Activated CD8-positive, alpha-beta memory T cell treated with anti-CD3 and anti-CD28 coated beads, Interleukin-2, amount 10 ng/mL, durations not matched to agents 7 days and 5 days (primary cell): ENCODE measurements around the gene B2M. TPM values are rescaled to one million over a fixed set of nuclear protein-coding genes. Genes with fewer than 3 reads are reported as not detected.

ENCODE experiments used
- ATAC-seq: fragments of 150-1000 bp; cut with Tn5 transposase; one replicate; pipeline ENCODE4 v1.10.0; 2021; ENCODE audit warnings: moderate library complexity
- CTCF ChIA-PET: fragments of 350-600 bp; sonication (Branson Sonifier 250); formaldehyde crosslinking; loops from one replicate; lab custom pipeline; 2021; ENCODE audit warnings: antibody characterized with exemption; lab: Charles Lee
- DNase-seq: peaks from one replicate; pipeline ENCODE4 v3.0.0-alpha.2; 2020
- H3K27ac Mint-ChIP-seq: one replicate; pipeline ENCODE4 v1.8.0; 2021; ENCODE audit warnings: mild to moderate bottlenecking, mixed read lengths
- H3K27me3 Mint-ChIP-seq: one replicate; pipeline ENCODE4 v1.8.0; 2021; ENCODE audit warnings: mixed read lengths
- H3K36me3 Mint-ChIP-seq: one replicate; pipeline ENCODE4 v1.8.0; 2021; ENCODE audit warnings: mild to moderate bottlenecking, mixed read lengths
- H3K4me1 Mint-ChIP-seq: one replicate; pipeline ENCODE4 v1.8.0; 2021; ENCODE audit warnings: mixed read lengths
- H3K4me3 Mint-ChIP-seq: one replicate; pipeline ENCODE4 v1.8.0; 2021; ENCODE audit warnings: mild to moderate bottlenecking, moderate library complexity, mixed read lengths
- H3K9me3 Mint-ChIP-seq: one replicate; pipeline ENCODE4 v1.8.0; 2022; ENCODE audit warnings: low read depth, mixed read lengths
- total RNA-seq, 2 experiments: library from RNA; stranded (reverse); gene quantifications; one replicate each; pipeline ENCODE4 v1.2.3, GENCODE V29; 2021

The B2M gene
- 1,000 to 10,000 TPM; 6,920 to 7,161 TPM for total RNA-seq

GRCh38 chr15:44711096-44711742 lies at the start of gene B2M, which contains the start of gene PATL2:
Gene B2M (plus strand): TSS chr15:44711517. CDS start chr15:44711547, 30 bp downstream.
Gene PATL2 (minus strand): TSS chr15:44711323. CDS start chr15:44676490, 34,833 bp downstream.
- no peaks in the 10 kb centered on the region for H3K27me3 Mint-ChIP-seq
- peaks cover 39% of the 10 kb centered on the region for H3K4me1 Mint-ChIP-seq
- H3K27ac Mint-ChIP-seq, result peak within 1 kb of the TSS; percentile 100
- H3K4me3 Mint-ChIP-seq, result peak within 1 kb of the TSS; percentile 95
- ATAC-seq (peak; percentile 76), DNase-seq (peak; percentile 96)
- H3K9me3 Mint-ChIP-seq, result no peaks in the 10 kb centered on the region
- CTCF ChIA-PET, result interaction anchor here (0.7 to 11.9 kb wide), 14 partner anchors 12 to 50 kb away, joined by 3 to 232 read pairs (median 4); partner anchors contain the start of genes SPG11 and TRIM69
- H3K36me3 Mint-ChIP-seq, result peaks cover 69% of the 10 kb centered on the region

- no peaks in the 10 kb centered on the region for H3K9me3 Mint-ChIP-seq
- CTCF ChIA-PET, result interaction anchor here (2.4 to 6.9 kb wide), 8 partner anchors 49 to 124 kb away, joined by 7 to 232 read pairs (median 16); partner anchors contain the start of genes B2M, PATL2 and TRIM69
- H3K4me3 Mint-ChIP-seq, result peak overlapping the region; percentile 99
- peaks cover 23% of the 10 kb centered on the region for H3K36me3 Mint-ChIP-seq
- no peak for ATAC-seq
- no peaks in the 10 kb centered on the region for H3K27me3 Mint-ChIP-seq
- H3K4me1 Mint-ChIP-seq, result peaks cover 45% of the 10 kb centered on the region
- no peak for DNase-seq
- H3K27ac Mint-ChIP-seq, result peak overlapping the region; percentile 80
These were observed 49.7 kb upstream of the B2M start for GRCh38 chr15:44661576-44661975.

DNA sequence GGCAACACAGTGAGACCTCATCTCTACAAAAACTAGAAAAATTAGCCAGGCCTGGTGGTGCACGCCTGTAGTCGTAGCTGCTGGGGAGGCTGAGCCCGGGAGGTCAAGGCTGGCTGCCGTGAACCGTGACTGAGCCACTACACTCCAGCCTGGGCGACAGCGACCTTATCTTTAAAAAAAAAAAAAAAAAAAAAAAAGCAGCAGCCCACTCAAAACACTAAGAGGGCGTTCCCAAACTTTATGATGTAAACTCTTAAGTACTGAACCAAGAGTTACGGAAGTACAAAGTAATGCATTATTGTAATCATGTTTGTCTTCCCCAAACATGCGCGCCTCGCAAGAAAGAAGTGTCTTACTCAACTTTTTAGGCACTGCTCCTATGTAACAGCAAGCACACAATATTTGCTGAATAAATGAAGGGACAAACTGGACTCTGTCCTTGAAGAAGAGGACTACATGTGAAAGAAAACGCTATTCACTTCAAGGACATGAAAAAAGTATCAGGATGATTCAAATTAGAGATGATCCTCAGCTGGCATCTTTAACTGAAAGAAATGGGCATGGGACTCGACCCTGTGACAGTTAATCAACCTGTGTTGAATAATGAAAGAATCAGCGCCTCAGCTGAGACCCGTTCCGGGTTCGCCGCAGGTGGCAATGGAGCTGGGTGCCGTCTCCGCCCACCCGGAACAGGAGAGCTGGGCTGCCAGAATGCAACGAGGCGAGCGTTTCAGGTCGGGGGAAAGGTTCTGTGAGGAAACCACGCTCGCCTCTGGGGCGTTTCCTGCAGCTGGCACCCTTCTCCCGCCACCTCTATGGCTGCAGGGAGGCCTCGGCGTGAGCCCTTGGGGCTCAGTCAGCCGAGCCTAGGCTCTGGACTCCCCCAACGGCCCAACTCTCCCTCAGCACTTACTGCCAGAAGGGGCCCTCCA lies 48.6 kb upstream of the B2M start:
- peak; percentile 69 for ATAC-seq
- no peaks in the 10 kb centered on the region for H3K9me3 Mint-ChIP-seq
- CTCF ChIA-PET, result interaction anchor here (0.7 to 6.9 kb wide), 29 partner anchors 10 to 235 kb away, joined by 3 to 232 read pairs (median 6); partner anchors contain the start of genes B2M, PATL2 and TRIM69
- peaks cover 50% of the 10 kb centered on the region for H3K4me1 Mint-ChIP-seq
- peak; percentile 94 for DNase-seq
- peak overlapping the region; percentile 97 for H3K27ac Mint-ChIP-seq
- H3K4me3 Mint-ChIP-seq, result peak overlapping the region; percentile 99
- no peaks in the 10 kb centered on the region for H3K27me3 Mint-ChIP-seq
- peaks cover 16% of the 10 kb centered on the region for H3K36me3 Mint-ChIP-seq

GRCh38 chr15:44663410-44664308 lies 47.7 kb upstream of the B2M start, which contains the start of gene SPG11:
Gene SPG11 (minus strand): TSS chr15:44663662. CDS start chr15:44663647, 15 bp downstream.
- Mint-ChIP-seq H3K27ac (peak within 1 kb of the TSS; percentile 97), H3K4me3 (peak within 1 kb of the TSS; percentile 99), H3K9me3 (no peaks in the 10 kb centered on the region), H3K4me1 (peaks cover 53% of the 10 kb centered on the region), H3K27me3 (no peaks in the 10 kb centered on the region), H3K36me3 (peaks cover 15% of the 10 kb centered on the region)
- DNase-seq, result peak; percentile 99
- CTCF ChIA-PET, result interaction anchor here (0.6 to 6.9 kb wide), 32 partner anchors 9 to 236 kb away, joined by 3 to 232 read pairs (median 6); partner anchors contain the start of genes B2M, PATL2 and TRIM69
- ATAC-seq, result peak; percentile 82

GRCh38 chr15:44666210-44667038 lies 44.9 kb upstream of the B2M start:
- Mint-ChIP-seq H3K36me3 (peaks cover 3% of the 10 kb centered on the region), H3K9me3 (no peaks in the 10 kb centered on the region), H3K4me3 (peak overlapping the region; percentile 58), H3K4me1 (peaks cover 53% of the 10 kb centered on the region), H3K27me3 (no peaks in the 10 kb centered on the region), H3K27ac (peak overlapping the region; percentile 97)
- CTCF ChIA-PET, result interaction anchor here (1.0 to 6.9 kb wide), 9 partner anchors 7 to 71 kb away, joined by 3 to 232 read pairs (median 75); partner anchors contain the start of genes B2M, PATL2 and TRIM69
- ATAC-seq (no peak), DNase-seq (no peak)

DNA sequence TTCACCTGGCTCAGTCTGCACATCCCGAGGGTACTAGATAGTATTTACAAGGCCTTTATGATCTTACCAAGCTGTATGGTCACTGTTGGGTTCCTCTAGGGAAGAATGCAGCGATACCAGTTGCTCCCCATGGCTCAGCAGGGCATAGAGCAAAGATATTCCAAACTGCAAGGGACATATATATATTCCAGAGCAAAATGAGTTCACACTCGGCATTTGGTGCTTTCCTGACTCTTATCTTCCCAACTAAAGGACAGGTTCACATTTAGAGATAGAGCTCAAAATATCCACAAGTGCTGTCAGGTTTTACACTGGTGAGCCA lies 44.3 kb upstream of the B2M start:
- H3K27me3 Mint-ChIP-seq, result no peaks in the 10 kb centered on the region
- H3K4me1 Mint-ChIP-seq, result peaks cover 55% of the 10 kb centered on the region
- peaks cover 1% of the 10 kb centered on the region for H3K36me3 Mint-ChIP-seq
- DNase-seq (no peak), ATAC-seq (no peak)
- peak overlapping the region; percentile 97 for H3K27ac Mint-ChIP-seq
- CTCF ChIA-PET, result interaction anchor here (1.0 to 6.9 kb wide), 7 partner anchors 8 to 70 kb away, joined by 3 to 232 read pairs (median 112); partner anchors contain the start of genes B2M, PATL2 and TRIM69
- peak overlapping the region; percentile 58 for H3K4me3 Mint-ChIP-seq
- no peaks in the 10 kb centered on the region for H3K9me3 Mint-ChIP-seq

DNA sequence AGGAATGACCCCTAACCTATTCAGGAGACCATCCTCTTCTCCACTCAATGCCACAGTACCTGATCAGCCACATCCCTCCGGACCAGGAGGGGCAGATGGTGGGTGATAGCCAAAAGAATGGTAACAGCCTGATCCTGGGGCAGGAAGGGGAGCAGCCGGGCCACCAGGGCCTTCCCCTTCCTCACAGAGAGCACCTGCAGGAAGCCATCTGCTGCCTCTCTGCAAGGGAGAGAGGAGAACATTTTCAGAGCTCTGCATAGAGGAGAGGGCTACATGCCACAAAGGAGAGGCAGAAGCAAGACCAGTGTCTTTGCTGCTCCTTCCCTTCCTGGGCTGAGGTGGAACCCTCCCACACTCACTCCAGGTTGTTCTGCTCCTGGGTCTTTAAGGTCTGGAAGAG lies 42.4 kb upstream of the B2M start:
- no peaks in the 10 kb centered on the region for H3K27me3 Mint-ChIP-seq
- no peak for DNase-seq

DNA sequence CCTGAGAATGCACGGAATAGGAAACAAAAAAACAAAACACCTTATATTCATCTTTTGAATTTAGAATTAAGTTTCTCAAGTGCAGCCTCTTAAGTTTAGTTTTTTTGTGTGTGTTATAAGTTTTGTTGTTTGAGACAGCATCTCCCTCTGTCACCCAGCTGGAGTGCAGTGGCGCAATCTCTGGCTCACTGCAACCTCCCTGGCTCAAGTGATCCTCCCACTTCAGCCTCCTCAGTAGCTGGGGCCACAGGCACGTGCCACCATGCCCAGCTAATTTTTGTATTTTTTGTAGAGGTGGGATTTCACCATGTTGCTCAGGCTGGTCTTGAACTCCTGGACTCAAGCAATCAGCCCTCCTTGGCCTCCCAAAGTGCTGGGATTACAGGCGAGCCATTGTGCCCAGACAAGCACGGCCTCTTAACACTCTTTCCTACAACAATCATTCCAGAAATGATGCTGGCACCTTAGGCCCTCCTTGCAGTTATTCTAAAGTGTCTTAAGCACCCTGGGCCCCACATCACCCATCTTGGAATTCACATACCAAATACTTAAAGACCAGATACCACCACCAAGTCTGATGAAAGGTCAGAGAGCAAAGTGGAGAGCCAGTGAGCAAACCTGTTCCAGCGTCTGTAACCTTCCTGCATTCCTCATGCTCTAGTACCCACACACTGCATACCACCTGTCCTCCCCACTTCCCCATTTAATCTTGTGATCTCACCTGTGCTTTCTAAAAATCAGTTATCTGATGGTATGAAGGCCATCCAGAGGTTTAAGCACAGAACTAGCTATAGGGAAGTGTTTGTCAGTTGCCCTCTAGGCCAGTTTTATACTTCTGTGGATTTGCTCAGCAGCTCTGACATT lies 41.0 kb upstream of the B2M start:
- H3K36me3 Mint-ChIP-seq, result peaks cover 4% of the 10 kb centered on the region
- peak overlapping the region; percentile 58 for H3K27ac Mint-ChIP-seq
- ATAC-seq (no peak), DNase-seq (no peak)
- H3K4me3 Mint-ChIP-seq, result no peak overlapping the region
- CTCF ChIA-PET, result interaction anchor here (0.8 to 1.3 kb wide), 3 partner anchors 16 to 28 kb away, joined by 3 to 4 read pairs (median 3); no protein-coding TSS in a partner anchor
- H3K4me1 Mint-ChIP-seq, result peaks cover 60% of the 10 kb centered on the region
- H3K27me3 Mint-ChIP-seq, result no peaks in the 10 kb centered on the region
- H3K9me3 Mint-ChIP-seq, result no peaks in the 10 kb centered on the region

More for the DNA sequence above, 42.4 kb upstream of the B2M start:
- Mint-ChIP-seq H3K4me3 (no peak overlapping the region), H3K4me1 (peaks cover 65% of the 10 kb centered on the region), H3K27ac (no peak overlapping the region), H3K36me3 (peaks cover 4% of the 10 kb centered on the region), H3K9me3 (no peaks in the 10 kb centered on the region)
- CTCF ChIA-PET, result interaction anchor here (0.8 to 1.3 kb wide), 4 partner anchors 14 to 32 kb away, joined by 3 to 5 read pairs (median 4); no protein-coding TSS in a partner anchor
- no peak for ATAC-seq

- H3K36me3 Mint-ChIP-seq, result peaks cover 6% of the 10 kb centered on the region
- CTCF ChIA-PET, result interaction anchor here (0.6 to 2.6 kb wide), 6 partner anchors 8 to 65 kb away, joined by 3 to 13 read pairs (median 6); partner anchors contain the start of genes B2M, PATL2 and SPG11
- H3K27ac Mint-ChIP-seq, result no peak overlapping the region
- H3K4me3 Mint-ChIP-seq, result no peak overlapping the region
- peaks cover 70% of the 10 kb centered on the region for H3K4me1 Mint-ChIP-seq
- ATAC-seq, result no peak
- no peak for DNase-seq
- no peaks in the 10 kb centered on the region for H3K27me3 Mint-ChIP-seq
- no peaks in the 10 kb centered on the region for H3K9me3 Mint-ChIP-seq
These were observed 37.7 kb upstream of the B2M start for GRCh38 chr15:44673639-44674038.

- no peaks in the 10 kb centered on the region for H3K9me3 Mint-ChIP-seq
- H3K27me3 Mint-ChIP-seq, result no peaks in the 10 kb centered on the region
- H3K36me3 Mint-ChIP-seq, result peaks cover 8% of the 10 kb centered on the region
- CTCF ChIA-PET, result interaction anchor here (1.3 to 3.7 kb wide), 2 partner anchors 13 to 34 kb away, joined by 6 to 24 read pairs; partner anchors contain the start of genes B2M, PATL2 and SPG11
- H3K4me3 Mint-ChIP-seq, result peak overlapping the region; percentile 60
- no peak for DNase-seq
- no peak for ATAC-seq
- peak overlapping the region; percentile 92 for H3K27ac Mint-ChIP-seq
- H3K4me1 Mint-ChIP-seq, result peaks cover 77% of the 10 kb centered on the region
These were observed 35.4 kb upstream of the B2M start for GRCh38 chr15:44675911-44676310.
